ACC112 (cell line): Measurements from ENCODE around the gene AP3S2.
"Not testable (repeated sequence)": the region's sequence is repeated elsewhere in the genome, so short reads cannot be mapped to it uniquely, and the experiment has no call there.

Experiments
- H2AFZ ChIP-seq: fragments of 200-600 bp; sonication (generic); one replicate; pipeline ENCODE4 v1.6.0; 2017; ENCODE audit warnings: antibody characterized with exemption, low read length; ENCODE audit not compliant: unreplicated experiment
- H3K27ac ChIP-seq: fragments of 200-600 bp; sonication (generic); 2 replicates; pipeline ENCODE4 v1.5.1; 2014; ENCODE audit warnings: low read depth, mild to moderate bottlenecking, antibody characterized with exemption, low read length, moderate library complexity
- H3K27me3 ChIP-seq: fragments of 200-600 bp; sonication (generic); 2 replicates; pipeline ENCODE4 v1.6.1; 2014; ENCODE audit warnings: mild to moderate bottlenecking, antibody characterized with exemption, low read length, moderate library complexity, mixed read lengths; ENCODE audit not compliant: insufficient read depth
- H3K36me3 ChIP-seq: fragments of 200-600 bp; sonication (generic); 2 replicates; pipeline ENCODE4 v1.6.1; 2016; ENCODE audit warnings: mild to moderate bottlenecking, antibody characterized with exemption, low read length, moderate library complexity, mixed read lengths; ENCODE audit not compliant: insufficient read depth
- H3K4me1 ChIP-seq: fragments of 200-600 bp; sonication (generic); one replicate; pipeline ENCODE4 v1.6.1; 2016; ENCODE audit warnings: low read length, mixed read lengths; ENCODE audit not compliant: insufficient read depth, unreplicated experiment, control insufficient read depth
- H3K4me3 ChIP-seq: fragments of 200-600 bp; sonication (generic); 2 replicates; pipeline ENCODE4 v1.5.1; 2014; ENCODE audit warnings: mild to moderate bottlenecking, low read depth, low read length
- H3K79me2 ChIP-seq: fragments of 200-600 bp; sonication (generic); one replicate; pipeline ENCODE4 v1.6.0; 2016; ENCODE audit warnings: low read length; ENCODE audit not compliant: control insufficient read depth, unreplicated experiment, insufficient read depth

The AP3S2 gene

DNA sequence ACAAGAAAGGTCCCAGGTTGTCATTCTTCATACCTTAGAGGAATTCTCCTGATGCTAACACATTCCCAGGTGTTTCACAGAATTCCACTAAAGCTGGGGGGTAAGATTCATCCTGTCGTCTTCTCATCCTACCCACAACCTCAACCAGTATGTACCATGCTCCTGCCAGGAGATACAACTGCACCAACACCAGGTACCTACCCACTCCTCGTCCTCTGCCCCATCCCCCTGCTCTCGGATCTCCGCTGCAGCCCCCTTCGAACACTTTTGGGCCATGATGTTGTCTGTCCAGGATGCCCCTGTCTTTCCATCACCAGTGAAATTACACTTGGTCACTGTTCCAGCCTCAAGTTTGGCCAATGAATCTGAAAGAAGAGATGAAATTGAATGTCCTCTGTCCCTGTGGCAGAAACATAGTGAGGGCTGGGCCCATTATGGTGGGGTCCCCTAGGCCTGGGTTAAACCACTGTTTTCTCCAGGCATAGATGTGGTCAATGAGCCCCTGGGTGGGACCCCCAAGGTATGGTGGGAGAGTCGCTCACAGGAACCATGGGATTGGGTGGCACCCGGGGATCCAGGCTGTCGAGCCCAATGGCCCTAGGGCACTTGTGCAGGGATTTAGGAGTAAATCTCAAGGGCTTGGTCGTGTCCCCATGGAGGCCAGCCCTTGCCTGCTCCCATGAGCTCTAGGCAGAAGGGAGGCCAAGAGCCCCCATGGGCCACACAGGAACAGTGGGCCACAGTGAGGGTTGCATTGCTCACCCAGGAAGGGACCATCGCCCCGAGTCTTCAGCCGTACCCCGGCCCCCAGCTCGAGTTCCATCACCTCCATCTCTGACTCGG, 9.4 kb upstream of the AP3S2 start:
- Histone ChIP-seq H3K36me3 (no peaks in the 10 kb centered on the region), H3K79me2 (no peaks in the 10 kb centered on the region), H3K4me1 (no peaks in the 10 kb centered on the region), H3K4me3 (no peak overlapping the region), H2AFZ (no peak overlapping the region), H3K27me3 (no peaks in the 10 kb centered on the region), H3K27ac (no peak overlapping the region)

DNA sequence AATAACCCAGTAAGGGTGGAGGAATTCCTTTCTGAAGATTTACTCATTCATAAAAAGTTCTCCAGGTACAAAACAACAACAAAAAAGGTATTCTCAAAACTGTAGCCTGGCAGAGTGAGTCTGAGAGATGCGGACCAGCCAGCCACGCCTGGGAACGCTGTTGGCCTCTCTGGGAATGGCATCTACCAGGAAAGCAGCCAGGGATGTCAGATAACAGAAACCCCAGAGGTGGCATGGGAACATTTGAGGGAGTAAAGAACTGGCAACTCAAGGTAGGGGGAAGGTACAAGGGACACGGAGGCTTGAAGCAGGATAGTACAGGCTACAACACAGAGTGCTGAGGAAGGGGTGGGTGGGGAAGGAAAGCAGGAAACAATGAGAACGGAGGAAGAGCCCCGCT, 7.1 kb upstream of the AP3S2 start:
- Histone ChIP-seq H3K27ac (no peak overlapping the region), H2AFZ (no peak overlapping the region), H3K4me1 (no peaks in the 10 kb centered on the region)

DNA sequence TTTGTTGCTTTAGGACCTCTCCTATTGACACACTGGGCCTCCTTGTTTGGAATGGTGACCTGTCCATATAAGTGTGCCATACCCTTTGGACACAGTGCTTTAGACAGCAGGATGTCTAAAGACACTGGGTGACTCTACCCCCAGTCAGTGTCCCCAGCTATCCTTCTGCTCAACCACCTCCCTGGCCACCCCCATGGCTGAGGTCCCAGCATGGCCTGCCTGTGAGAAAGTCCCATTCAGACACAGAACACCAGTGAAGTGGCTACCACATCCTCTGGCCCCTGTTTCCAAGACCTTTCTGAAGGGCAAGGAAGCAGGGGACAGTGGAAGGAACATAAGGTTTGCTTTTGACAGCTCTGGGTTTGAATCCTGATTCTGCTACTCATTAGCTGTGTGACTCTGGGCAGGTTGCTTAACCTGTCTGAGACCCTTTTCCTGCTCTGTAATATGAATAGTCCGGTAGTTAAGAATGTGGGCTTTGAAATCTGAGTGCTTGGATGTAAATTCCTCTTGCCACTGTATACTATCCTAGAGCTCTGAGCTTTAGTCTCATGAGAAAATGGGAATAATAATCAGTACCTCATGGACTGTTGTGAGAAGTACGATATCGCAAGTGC, 6.3 kb upstream of the AP3S2 start:
- no peaks in the 10 kb centered on the region for H3K79me2 ChIP-seq
- no peaks in the 10 kb centered on the region for H3K36me3 ChIP-seq
- H3K4me3 ChIP-seq, result no peak overlapping the region
- H3K27me3 ChIP-seq, result no peaks in the 10 kb centered on the region
- no peak overlapping the region for H2AFZ ChIP-seq
- no peaks in the 10 kb centered on the region for H3K4me1 ChIP-seq
- no peak overlapping the region for H3K27ac ChIP-seq

More for the DNA sequence above, 7.1 kb upstream of the AP3S2 start:
- H3K27me3 ChIP-seq, result no peaks in the 10 kb centered on the region
- no peaks in the 10 kb centered on the region for H3K36me3 ChIP-seq
- no peak overlapping the region for H3K4me3 ChIP-seq
- H3K79me2 ChIP-seq, result no peaks in the 10 kb centered on the region

DNA sequence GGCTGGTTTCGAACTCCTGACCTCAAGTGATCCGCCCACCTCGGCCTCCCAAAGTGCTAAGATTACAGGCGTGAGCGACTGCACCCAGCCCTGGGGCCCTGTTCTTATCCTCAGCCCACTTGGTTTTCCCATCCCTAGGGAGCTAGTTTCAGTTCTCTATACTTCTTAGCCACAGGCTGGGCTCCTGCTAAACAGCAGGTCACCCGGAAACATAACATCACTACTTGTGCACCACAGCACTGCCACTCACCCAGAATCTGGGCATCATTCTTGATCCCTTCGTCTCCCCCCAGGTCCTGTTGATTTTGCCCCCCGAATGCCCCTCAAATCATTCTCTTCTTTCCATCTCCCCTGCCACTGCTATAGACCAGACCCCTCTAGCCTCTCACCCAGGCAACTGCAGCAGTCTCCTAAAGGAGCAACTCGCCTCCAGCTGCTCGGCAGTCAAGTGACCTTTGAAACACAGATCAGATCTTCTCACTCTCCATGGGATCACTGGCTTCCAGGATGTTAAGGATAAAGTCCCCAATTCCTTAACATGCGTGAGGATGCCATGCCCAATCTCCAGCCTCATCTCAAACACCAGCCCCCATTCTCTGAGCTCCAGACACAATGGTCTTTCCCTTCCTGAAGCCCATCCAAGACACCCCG, 5.6 kb upstream of the AP3S2 start:
- H3K4me3 ChIP-seq, result no peak overlapping the region
- H3K4me1 ChIP-seq, result no peaks in the 10 kb centered on the region
- H3K36me3 ChIP-seq, result no peaks in the 10 kb centered on the region
- no peak overlapping the region for H2AFZ ChIP-seq
- no peak overlapping the region for H3K27ac ChIP-seq
- no peaks in the 10 kb centered on the region for H3K27me3 ChIP-seq
- no peaks in the 10 kb centered on the region for H3K79me2 ChIP-seq

DNA sequence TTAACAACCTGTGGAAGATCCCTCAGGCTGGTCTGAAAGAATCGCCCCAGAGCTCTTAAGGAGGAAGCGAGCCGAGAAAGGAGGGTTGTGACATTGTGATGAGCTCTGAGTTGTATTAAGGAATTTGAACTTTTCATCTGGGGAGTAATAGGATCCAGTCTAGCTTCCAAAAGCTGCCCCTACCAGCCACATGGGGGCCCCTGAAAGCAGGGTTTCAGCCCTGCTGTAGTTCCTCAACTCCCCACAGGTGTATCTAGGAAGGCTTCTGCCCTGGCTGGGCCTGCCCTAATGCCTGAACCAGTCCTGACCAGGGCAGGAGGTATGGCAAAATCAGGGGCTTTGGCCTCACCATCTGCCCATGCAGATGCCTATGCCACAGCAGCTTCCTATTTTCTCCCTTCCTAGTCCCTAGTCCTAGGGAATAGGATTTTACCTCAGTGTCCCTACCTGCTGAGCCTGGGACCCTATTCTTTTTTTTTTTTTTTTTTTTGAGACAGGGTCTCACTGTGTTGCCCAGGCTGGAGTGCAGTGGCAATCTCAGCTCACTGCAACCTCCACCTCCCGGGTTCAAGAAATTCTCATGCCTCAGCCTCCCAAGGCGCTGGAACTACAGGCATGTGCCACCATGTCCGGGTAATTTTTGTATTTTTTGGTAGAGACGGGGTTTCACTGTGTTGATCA, 5.0 kb upstream of the AP3S2 start:
- Histone ChIP-seq H3K27me3 (no peaks in the 10 kb centered on the region), H3K4me1 (no peaks in the 10 kb centered on the region), H3K36me3 (no peaks in the 10 kb centered on the region), H3K4me3 (no peak overlapping the region), H2AFZ (no peak overlapping the region), H3K27ac (no peak overlapping the region), H3K79me2 (no peaks in the 10 kb centered on the region)

DNA sequence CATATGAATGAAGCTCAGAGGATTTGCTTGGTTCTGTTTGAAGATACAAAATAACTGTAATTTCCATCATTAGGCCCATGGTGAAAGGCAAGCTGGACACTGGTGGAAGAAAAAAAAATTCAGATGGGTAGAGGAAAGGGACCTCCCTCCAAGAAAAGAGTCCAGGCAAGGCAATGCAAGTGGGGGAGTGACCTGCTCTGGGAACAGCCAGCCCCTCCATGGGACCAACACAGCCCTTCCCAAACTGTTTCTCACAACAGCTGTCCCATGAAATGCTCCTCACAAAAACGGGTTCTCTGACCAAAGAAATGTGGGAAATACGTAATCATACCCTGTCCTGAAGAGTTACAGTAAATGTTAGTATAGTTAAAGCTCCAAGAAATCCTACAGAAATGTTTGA, 4.4 kb upstream of the AP3S2 start:
- Histone ChIP-seq H3K4me3 (no peak overlapping the region), H3K27ac (no peak overlapping the region), H3K4me1 (no peaks in the 10 kb centered on the region), H2AFZ (no peak overlapping the region), H3K79me2 (peaks cover 5% of the 10 kb centered on the region), H3K36me3 (no peaks in the 10 kb centered on the region), H3K27me3 (no peaks in the 10 kb centered on the region)

DNA sequence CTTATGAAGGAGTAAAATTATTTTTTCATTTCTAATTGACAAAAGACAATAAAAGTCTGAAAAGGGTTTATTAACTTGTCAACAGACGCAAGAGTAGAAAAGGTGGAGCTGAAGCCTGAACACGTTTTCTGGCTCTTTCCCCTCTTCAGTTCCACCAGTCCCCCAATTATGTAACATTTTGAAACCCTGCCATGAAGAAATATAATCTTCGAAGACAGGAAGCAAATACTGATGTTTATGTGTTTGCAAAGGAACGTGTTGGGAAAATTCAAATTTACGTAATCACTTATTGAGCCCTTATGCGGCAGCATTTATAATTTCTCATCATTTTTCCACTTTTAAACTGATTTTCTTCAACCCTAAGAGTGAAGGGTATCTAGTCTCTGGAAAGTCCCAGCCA, 767 bp downstream of the AP3S2 start:
- H3K27ac ChIP-seq, result peak overlapping the region; percentile 95

DNA sequence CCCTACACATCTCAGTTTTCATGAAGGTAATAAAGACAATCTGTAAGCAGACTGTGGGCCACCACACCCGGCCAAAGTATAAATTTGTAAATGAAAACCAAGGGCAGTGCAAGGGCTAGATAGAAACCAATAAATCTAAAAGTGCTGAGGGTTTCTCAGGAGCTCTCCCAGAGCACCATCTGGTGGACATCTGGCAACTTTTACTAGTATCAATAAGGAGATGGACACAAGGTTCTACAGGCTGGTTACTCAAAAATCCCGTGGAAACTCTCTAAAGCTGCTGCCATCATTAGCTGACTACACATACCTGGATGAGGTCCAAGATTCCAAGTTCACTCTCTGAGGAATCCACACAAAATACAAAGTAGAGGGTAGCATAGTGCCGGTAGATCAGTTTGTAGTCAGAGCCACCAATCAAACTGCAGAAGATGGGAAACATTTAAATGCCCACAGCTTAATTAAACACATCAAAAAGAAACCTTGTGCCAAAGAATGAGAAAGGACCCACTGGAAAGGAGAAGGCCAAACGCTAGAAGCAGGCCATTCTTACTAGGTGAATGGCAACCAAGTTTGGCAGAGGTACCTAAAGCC, 5.5 kb downstream of the AP3S2 start:
- Histone ChIP-seq H3K27me3 (no peaks in the 10 kb centered on the region), H3K4me3 (no peak overlapping the region), H2AFZ (no peak overlapping the region), H3K36me3 (peaks cover 4% of the 10 kb centered on the region; the same call in 1 of the 2 replicates), H3K27ac (no peak overlapping the region), H3K4me1 (peaks cover 11% of the 10 kb centered on the region), H3K79me2 (peaks cover 27% of the 10 kb centered on the region)

More for the DNA sequence above, 767 bp downstream of the AP3S2 start:
- peak overlapping the region; percentile 92 for H2AFZ ChIP-seq
- no peaks in the 10 kb centered on the region for H3K36me3 ChIP-seq
- peaks cover 30% of the 10 kb centered on the region for H3K79me2 ChIP-seq
- H3K27me3 ChIP-seq, result no peaks in the 10 kb centered on the region
- H3K4me1 ChIP-seq, result peaks cover 11% of the 10 kb centered on the region
- peak overlapping the region; percentile 99 for H3K4me3 ChIP-seq

DNA sequence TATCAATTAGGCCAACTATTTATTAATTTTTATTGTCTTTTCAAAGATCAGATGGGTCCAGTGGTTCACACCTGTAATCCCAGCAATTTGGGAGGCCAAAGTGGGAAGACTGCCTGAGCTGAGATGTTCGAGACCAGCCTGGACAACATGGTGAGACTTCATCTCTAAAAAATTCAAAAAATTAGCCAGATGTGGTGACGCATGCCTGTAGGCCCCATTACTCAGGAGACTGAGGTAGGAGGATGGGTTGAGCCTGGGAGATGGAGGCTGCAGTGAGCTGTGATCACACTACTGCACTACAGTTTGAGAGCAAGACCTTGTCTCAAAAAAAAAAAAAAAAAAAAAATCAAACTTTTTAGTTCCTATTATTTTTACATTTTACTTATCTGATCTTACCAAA, 8.2 kb downstream of the AP3S2 start:
- peaks cover 5% of the 10 kb centered on the region for H3K79me2 ChIP-seq
- H3K4me3 ChIP-seq, result no peak overlapping the region
- H3K27me3 ChIP-seq, result no peaks in the 10 kb centered on the region
- peaks cover 6% of the 10 kb centered on the region for H3K4me1 ChIP-seq
- no peak overlapping the region for H3K27ac ChIP-seq
- H2AFZ ChIP-seq, result no peak overlapping the region
- peaks cover 4% of the 10 kb centered on the region; the same call in 1 of the 2 replicates for H3K36me3 ChIP-seq

DNA sequence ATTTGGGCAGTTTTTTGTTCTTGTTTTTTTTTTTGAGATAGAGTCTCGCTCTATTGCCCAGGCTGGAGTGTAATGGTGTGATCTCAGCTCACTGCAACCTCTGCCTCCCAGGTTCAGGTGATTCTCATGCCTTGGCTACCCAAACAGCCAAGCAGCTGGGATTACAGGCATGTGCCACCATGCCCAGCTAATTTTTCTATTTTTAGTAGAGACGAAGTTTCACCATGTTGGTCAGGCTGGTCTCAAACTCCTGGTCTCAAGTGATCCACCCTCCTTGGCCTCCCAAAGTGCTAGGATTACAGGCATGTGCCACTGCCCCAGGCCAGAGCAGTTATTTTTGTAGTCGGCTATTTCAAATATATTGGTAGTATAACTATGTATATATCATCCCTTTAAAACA, 8.6 kb downstream of the AP3S2 start:
- not testable (repeated sequence) for H3K27ac ChIP-seq, H3K4me1 ChIP-seq, H3K27me3 ChIP-seq, H3K79me2 ChIP-seq, H3K4me3 ChIP-seq, H2AFZ ChIP-seq, H3K36me3 ChIP-seq
